Stimulated activated CD4-positive, alpha-beta T cell treated with anti-CD3 and anti-CD28 coated beads, Interleukin-15, amount 100 ng/mL, for 1 hour (primary cell): ENCODE results near the gene CCDC197.

Experiments used
- DNase-seq, 2 donors: peaks; one replicate each; pipeline ENCODE4 v3.0.0-alpha.2; 2020; ENCODE audit warnings: low read depth in 1 of 2, low spot score in 1 of 2

CCDC197 gene

GRCh38 chr14:93977171-93977570 lies 19.9 kb upstream of the CCDC197 start:
- DNase-seq, result no peak

- DNase-seq, result peak; percentile 48 to 57
Measured at GRCh38 chr14:93977790-93978581, 19.1 kb upstream of the CCDC197 start.

GRCh38 chr14:93978735-93979134 lies 18.4 kb upstream of the CCDC197 start:
- DNase-seq, result no peak

GRCh38 chr14:93980456-93981201 lies 16.5 kb upstream of the CCDC197 start:
- DNase-seq, result no peak

GRCh38 chr14:93981316-93982229 lies 15.5 kb upstream of the CCDC197 start:
- no peak for DNase-seq

GRCh38 chr14:93982230-93983007 lies 14.7 kb upstream of the CCDC197 start:
- no peak for DNase-seq

GRCh38 chr14:93984070-93984469 lies 13.0 kb upstream of the CCDC197 start:
- DNase-seq, result no peak

- DNase-seq, result no peak
Measured at GRCh38 chr14:93984987-93985410, 12.1 kb upstream of the CCDC197 start.

GRCh38 chr14:93986955-93987354 lies 10.1 kb upstream of the CCDC197 start:
- DNase-seq, result no peak

- no peak for DNase-seq
Measured at GRCh38 chr14:93987376-93987775, 9.7 kb upstream of the CCDC197 start.

GRCh38 chr14:93987815-93988476 lies 9.2 kb upstream of the CCDC197 start:
- no peak for DNase-seq

GRCh38 chr14:93989939-93990338 lies 7.2 kb upstream of the CCDC197 start:
- no peak for DNase-seq

GRCh38 chr14:93991212-93991611 lies 5.9 kb upstream of the CCDC197 start:
- DNase-seq, result no peak

GRCh38 chr14:93991649-93992048 lies 5.5 kb upstream of the CCDC197 start:
- no peak for DNase-seq

- no peak for DNase-seq
Measured at GRCh38 chr14:93993382-93993781, 3.7 kb upstream of the CCDC197 start.

GRCh38 chr14:93994919-93995682 lies 2.0 kb upstream of the CCDC197 start:
- peak in 1 of 2 donors; percentile 42 for DNase-seq

- DNase-seq, result no peak
Measured at GRCh38 chr14:93996130-93996695, 888 bp upstream of the CCDC197 start.

GRCh38 chr14:93997916-93998870 lies 1.1 kb downstream of the CCDC197 start:
- no peak for DNase-seq
